HG03066 (cell line): ENCODE measurements around the gene CCNT2.
A peak's percentile ranks its signal among the peaks of the same experiment; 100 is the strongest.
"Not testable (repeated sequence)": the region's sequence is repeated elsewhere in the genome, so short reads cannot be mapped to it uniquely, and the experiment has no call there.

Experiments
- ATAC-seq: cut with Tn5 transposase; IDR thresholded peaks from one replicate; pipeline ENCODE4 v1.9.1; 2021; ENCODE audit warnings: low read depth; ENCODE audit not compliant: unreplicated experiment

Gene CCNT2

GRCh38 chr2:134917888-134918525, 615 bp upstream of the CCNT2 start:
- peak; percentile 71 for ATAC-seq

GRCh38 chr2:134919341-134920210, 954 bp downstream of the CCNT2 start:
- ATAC-seq = no peak

- ATAC-seq = no peak
Observed at GRCh38 chr2:134924912-134925311, 6.3 kb downstream of the CCNT2 start.

- ATAC-seq = no peak
Observed at GRCh38 chr2:134926231-134926931, 7.8 kb downstream of the CCNT2 start.

- no peak for ATAC-seq
Observed at GRCh38 chr2:134927195-134927594, 8.6 kb downstream of the CCNT2 start.

- no peak for ATAC-seq
Observed at GRCh38 chr2:134932864-134933526, 14.4 kb downstream of the CCNT2 start.

- no peak for ATAC-seq
Observed at GRCh38 chr2:134933732-134934131, 15.1 kb downstream of the CCNT2 start.

GRCh38 chr2:134934150-134934549, 15.5 kb downstream of the CCNT2 start:
- no peak for ATAC-seq

GRCh38 chr2:134934641-134935040, 16.0 kb downstream of the CCNT2 start:
- ATAC-seq = no peak

- ATAC-seq = no peak
Observed at GRCh38 chr2:134936691-134937090, 18.1 kb downstream of the CCNT2 start.

GRCh38 chr2:134943540-134943939, 24.9 kb downstream of the CCNT2 start:
- ATAC-seq = peak; percentile 83

GRCh38 chr2:134944975-134945374, 26.4 kb downstream of the CCNT2 start:
- ATAC-seq = no peak

- no peak for ATAC-seq
Observed at GRCh38 chr2:134946073-134946472, 27.5 kb downstream of the CCNT2 start.

GRCh38 chr2:134949981-134950708, 31.5 kb downstream of the CCNT2 start:
- no peak for ATAC-seq

- ATAC-seq = no peak
Observed at GRCh38 chr2:134950886-134951285, 32.3 kb downstream of the CCNT2 start.

GRCh38 chr2:134952608-134953007, 34.0 kb downstream of the CCNT2 start:
- ATAC-seq = no peak

- no peak for ATAC-seq
Observed at GRCh38 chr2:134954065-134954464, 35.4 kb downstream of the CCNT2 start.

- ATAC-seq = no peak
Observed at GRCh38 chr2:134955744-134956143, 37.1 kb downstream of the CCNT2 start.

GRCh38 chr2:134957477-134957876, 38.9 kb downstream of the CCNT2 start:
- ATAC-seq = no peak

GRCh38 chr2:134967166-134967565, 48.5 kb downstream of the CCNT2 start:
- not testable (repeated sequence) for ATAC-seq
